GM23248 (cell line): ENCODE measurements around the gene CREB5.

Source experiments
- EZH2 ChIP-seq: fragments of 200-600 bp; sonication (generic); IDR thresholded peaks from 2 replicates; pipeline ENCODE4 v1.6.1; 2018; ENCODE audit warnings: antibody characterized with exemption, mild to moderate bottlenecking; ENCODE audit not compliant: insufficient read depth, poor library complexity, severe bottlenecking
- EZH2phosphoT487 ChIP-seq: fragments of 200-600 bp; sonication (generic); IDR thresholded peaks from 2 replicates; pipeline ENCODE4 v1.6.1; 2018; ENCODE audit warnings: antibody characterized with exemption, moderate library complexity, mild to moderate bottlenecking, low read depth; ENCODE audit not compliant: insufficient read depth

DNA sequence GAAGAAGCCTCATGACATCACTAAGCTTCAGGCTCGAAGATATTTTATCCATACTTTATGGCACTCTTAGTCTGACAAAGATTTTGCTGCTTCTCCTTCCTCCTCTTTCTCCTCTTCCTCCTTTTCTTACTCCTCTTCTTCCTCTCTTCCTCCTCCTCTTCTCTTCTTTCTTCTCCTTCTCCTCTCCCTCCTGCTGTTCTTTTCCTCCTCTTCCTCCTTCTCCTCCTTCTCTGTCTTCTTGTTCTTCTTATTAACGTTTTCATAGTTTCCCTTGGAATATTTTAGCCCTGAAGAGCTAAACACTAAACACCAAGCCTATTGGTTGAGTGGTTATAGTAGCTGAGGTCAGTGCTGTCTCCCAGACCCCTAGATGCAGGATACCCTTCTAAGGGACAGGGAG, 137.7 kb downstream of the CREB5 start:
- no peak for TF ChIP-seq EZH2phosphoT487
- no peak for TF ChIP-seq EZH2
